CD4-positive, alpha-beta T cell treated with Interleukin-21 for 1 hour (primary cell): ENCODE measurements around the gene YWHAB.
"Not testable (repeated sequence)": the region's sequence is repeated elsewhere in the genome, so short reads cannot be mapped to it uniquely, and the experiment has no call there.

ENCODE experiments used
- DNase-seq: peaks from one replicate; pipeline ENCODE4 v3.0.0-alpha.2; 2020

The YWHAB gene

GRCh38 chr20:44869471-44869870 lies 16.0 kb upstream of the YWHAB start:
- DNase-seq, result no peak

- DNase-seq, result not testable (repeated sequence)
Measured at GRCh38 chr20:44882360-44882759, 3.1 kb upstream of the YWHAB start.

GRCh38 chr20:44883214-44883902 lies 2.1 kb upstream of the YWHAB start:
- DNase-seq, result no peak

GRCh38 chr20:44884907-44885391 lies 556 bp upstream of the YWHAB start:
- no peak for DNase-seq

GRCh38 chr20:44886266-44886651 lies 754 bp downstream of the YWHAB start:
- DNase-seq, result no peak

- no peak for DNase-seq
Measured at GRCh38 chr20:44886828-44887227, 1.3 kb downstream of the YWHAB start.

- DNase-seq, result no peak
Measured at GRCh38 chr20:44887466-44887865, 2.0 kb downstream of the YWHAB start.

- no peak for DNase-seq
Measured at GRCh38 chr20:44888226-44889103, 3.0 kb downstream of the YWHAB start.

GRCh38 chr20:44891826-44892225 lies 6.3 kb downstream of the YWHAB start:
- no peak for DNase-seq

- no peak for DNase-seq
Measured at GRCh38 chr20:44894959-44895358, 9.5 kb downstream of the YWHAB start.

- no peak for DNase-seq
Measured at GRCh38 chr20:44896583-44896982, 11.1 kb downstream of the YWHAB start.

- DNase-seq, result no peak
Measured at GRCh38 chr20:44897133-44897532, 11.6 kb downstream of the YWHAB start.

GRCh38 chr20:44900231-44900854 lies 14.8 kb downstream of the YWHAB start:
- DNase-seq, result no peak

GRCh38 chr20:44901974-44902373 lies 16.5 kb downstream of the YWHAB start:
- DNase-seq, result no peak

- DNase-seq, result no peak
Measured at GRCh38 chr20:44904377-44904776, 18.9 kb downstream of the YWHAB start.

- DNase-seq, result no peak
Measured at GRCh38 chr20:44908987-44909871, 23.7 kb downstream of the YWHAB start.

GRCh38 chr20:44909872-44910689 lies 24.6 kb downstream of the YWHAB start, which contains the start of gene PABPC1L:
TSS of gene PABPC1L (plus strand) at chr20:44910060. CDS start at chr20:44910144, 84 bp downstream.
- peak; percentile 82 for DNase-seq

GRCh38 chr20:44910690-44911262 lies 25.3 kb downstream of the YWHAB start:
- DNase-seq, result no peak

GRCh38 chr20:44911264-44911921 lies 25.9 kb downstream of the YWHAB start:
- DNase-seq, result peak; percentile 50

GRCh38 chr20:44912189-44912588 lies 26.7 kb downstream of the YWHAB start:
- no peak for DNase-seq

GRCh38 chr20:44914924-44915323 lies 29.4 kb downstream of the YWHAB start:
- no peak for DNase-seq
